Lower lobe of right lung (tissue), 2 donors: ENCODE results near the gene FAM118B. TPM values are rescaled to one million over a fixed set of nuclear protein-coding genes. Genes with fewer than 3 reads are reported as not detected.
A peak's percentile ranks its signal among the peaks of the same experiment; 100 is the strongest.

ENCODE experiments used
- ATAC-seq, 2 donors: fragments of 200-7000 bp; cut with Tn5 transposase; one replicate each; pipeline ENCODE4 v1.9.1; 2020 to 2022; ENCODE audit warnings: mild to moderate bottlenecking in 2 of 2, moderate library complexity in 2 of 2
- DNase-seq: peaks from one replicate; pipeline ENCODE4 v3.0.0-alpha.2; 2020
- H3K27ac ChIP-seq: fragments of 200-600 bp; one replicate; pipeline ENCODE4 v1.8.0; 2022
- H3K27me3 ChIP-seq: fragments of 200-600 bp; one replicate; pipeline ENCODE4 v1.8.0; 2022; ENCODE audit warnings: low read depth
- H3K36me3 ChIP-seq: fragments of 200-600 bp; one replicate; pipeline ENCODE4 v1.8.0; 2022; ENCODE audit warnings: mild to moderate bottlenecking
- H3K4me1 ChIP-seq: fragments of 200-600 bp; one replicate; pipeline ENCODE4 v1.8.0; 2022
- H3K4me3 ChIP-seq: fragments of 200-600 bp; one replicate; pipeline ENCODE4 v1.8.0; 2022; ENCODE audit warnings: mild to moderate bottlenecking
- H3K9me3 ChIP-seq: fragments of 200-600 bp; one replicate; pipeline ENCODE4 v1.8.0; 2022
- CTCF ChIP-seq: fragments of 200-600 bp; IDR thresholded peaks from one replicate; pipeline ENCODE4 v1.8.0; 2022; ENCODE audit warnings: antibody characterized with exemption, mild to moderate bottlenecking
- intact Hi-C: fragments of 100-400 bp; cut with DNase I; formaldehyde crosslinking; loops from one replicate; pipeline ENCODE4 v1.11.0; 2022
- total RNA-seq: library from RNA; stranded (reverse); fragmentation: NEBNext Ultra II Directional; extraction: Animal tissue kit (Norgen Biotek cat#: 25700); gene quantifications from one replicate; pipeline ENCODE4 v1.2.1, GENCODE V29; 2021
- donor health status: DM: no; HTN: yes; CAD: no; lungs with severe emphysema.

FAM118B gene
- total RNA-seq, 1 donor from 2014 or later: 35.2 TPM

- H3K27ac ChIP-seq: no peak overlapping the region
- no peak for DNase-seq
- no peak for TF ChIP-seq CTCF
- H3K27me3 ChIP-seq: no peaks in the 10 kb centered on the region
- H3K36me3 ChIP-seq: peaks cover 80% of the 10 kb centered on the region
- H3K9me3 ChIP-seq: no peaks in the 10 kb centered on the region
- H3K4me3 ChIP-seq: no peak overlapping the region
- intact Hi-C loops: no loop called here
- no peaks in the 10 kb centered on the region for H3K4me1 ChIP-seq
- ATAC-seq: no peak
These were observed 12.9 kb upstream of the FAM118B start for GRCh38 chr11:126198648-126199047.

- intact Hi-C loops: no loop called here
- no peak for ATAC-seq
- no peak for TF ChIP-seq CTCF
- Histone ChIP-seq H3K4me3 (no peak overlapping the region), H3K27ac (no peak overlapping the region), H3K4me1 (no peaks in the 10 kb centered on the region), H3K27me3 (no peaks in the 10 kb centered on the region), H3K36me3 (peaks cover 95% of the 10 kb centered on the region), H3K9me3 (no peaks in the 10 kb centered on the region)
- DNase-seq: no peak
These were observed 8.8 kb upstream of the FAM118B start for GRCh38 chr11:126202646-126203359.

GRCh38 chr11:126205359-126205758 is 6.2 kb upstream of the FAM118B start:
- no peak overlapping the region for H3K4me3 ChIP-seq
- TF ChIP-seq CTCF: no peak
- H3K27ac ChIP-seq: no peak overlapping the region
- no peaks in the 10 kb centered on the region for H3K4me1 ChIP-seq
- DNase-seq: no peak
- no peaks in the 10 kb centered on the region for H3K27me3 ChIP-seq
- H3K36me3 ChIP-seq: peaks cover 92% of the 10 kb centered on the region
- ATAC-seq: no peak
- intact Hi-C loops: no loop called here
- no peaks in the 10 kb centered on the region for H3K9me3 ChIP-seq

DNA sequence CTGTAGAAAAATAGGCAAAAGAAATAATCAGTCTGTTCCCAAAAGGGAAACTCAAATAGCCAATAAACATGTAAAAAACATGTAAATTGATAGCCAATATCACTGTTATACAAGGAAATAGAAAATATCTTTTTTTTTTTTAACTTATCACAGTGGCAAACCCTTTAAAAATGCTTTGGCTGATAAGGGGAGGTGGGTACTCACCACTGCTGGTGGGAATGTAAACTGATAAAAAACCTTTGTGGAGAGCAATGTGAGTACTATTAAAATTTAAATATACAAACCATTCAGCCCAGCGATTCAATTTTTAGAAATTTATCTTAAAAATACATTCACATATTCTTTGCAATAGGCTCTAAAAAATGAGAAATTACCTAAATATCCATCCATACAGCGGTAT is 3.7 kb upstream of the FAM118B start:
- no peak for ATAC-seq
- TF ChIP-seq CTCF: no peak

DNA sequence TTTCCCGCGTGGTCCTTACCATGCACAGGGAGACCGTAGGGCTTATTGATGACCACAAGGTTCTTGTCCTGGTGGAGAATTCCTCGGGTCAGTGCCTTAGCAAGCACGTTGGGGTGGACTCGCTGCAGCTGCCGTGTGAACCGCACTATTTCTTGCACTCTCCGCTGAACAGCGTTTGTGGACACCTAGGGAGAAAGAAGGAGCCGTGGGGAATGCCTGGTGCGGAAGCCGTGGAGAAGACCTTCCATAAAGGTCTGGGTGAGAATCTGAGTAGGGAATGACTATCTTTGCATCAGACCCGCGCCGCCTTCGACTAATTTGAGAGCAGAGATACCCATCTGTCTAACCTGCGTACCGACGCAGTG is 729 bp upstream of the FAM118B start:
- peak overlapping the region; percentile 75 for H3K4me3 ChIP-seq
- intact Hi-C loops: no loop called here
- ATAC-seq (no peak), DNase-seq (no peak)
- peaks cover 37% of the 10 kb centered on the region for H3K36me3 ChIP-seq
- TF ChIP-seq CTCF: no peak
- H3K9me3 ChIP-seq: no peaks in the 10 kb centered on the region
- peaks cover 36% of the 10 kb centered on the region for H3K4me1 ChIP-seq
- peak overlapping the region; percentile 78 for H3K27ac ChIP-seq
- no peaks in the 10 kb centered on the region for H3K27me3 ChIP-seq

More for the DNA sequence above, 3.7 kb upstream of the FAM118B start:
- Histone ChIP-seq H3K27me3 (no peaks in the 10 kb centered on the region), H3K9me3 (no peaks in the 10 kb centered on the region), H3K36me3 (peaks cover 67% of the 10 kb centered on the region), H3K27ac (no peak overlapping the region), H3K4me3 (no peak overlapping the region), H3K4me1 (peaks cover 15% of the 10 kb centered on the region)
- no peak for DNase-seq
- intact Hi-C loops: no loop called here
